Kidney epithelial cell (primary cell): Measurements from ENCODE around the gene LCOR. TPM values are rescaled to one million over a fixed set of nuclear protein-coding genes. Genes with fewer than 3 reads are reported as not detected.

Source experiments
- DNase-seq: peaks from one replicate; pipeline ENCODE4 v3.0.0-alpha.2; 2010; ENCODE audit warnings: low read depth
- H3K27me3 ChIP-seq: 2 replicates; pipeline ENCODE4 v1.6.0; 2011; ENCODE audit warnings: low read length; ENCODE audit not compliant: control insufficient read depth, insufficient read depth
- H3K36me3 ChIP-seq: 2 replicates; pipeline ENCODE4 v1.5.1; 2011; ENCODE audit warnings: low read length; ENCODE audit not compliant: control insufficient read depth, insufficient read depth
- H3K4me3 ChIP-seq: 2 replicates; pipeline ENCODE4 v1.5.1; 2011; ENCODE audit warnings: low read depth, mild to moderate bottlenecking, control low read depth, low read length
- total RNA-seq: library from RNA; depleted of rRNA; stranded (reverse); fragments of >200 nt; gene quantifications from 2 replicates; pipeline ENCODE4 v1.2.3, GENCODE V29; 2015
- TF ChIP-seq, protein P1 (sequence below): IDR thresholded peaks from 2 replicates; pipeline ENCODE4 v1.5.1; 2011; ENCODE audit warnings: mild to moderate bottlenecking, moderate library complexity, low read length, control low read depth, inconsistent platforms; ENCODE audit not compliant: insufficient read depth, poor library complexity, severe bottlenecking

The LCOR gene
- total RNA-seq, 1 donor from 2014 or later: 29.8 TPM

DNA sequence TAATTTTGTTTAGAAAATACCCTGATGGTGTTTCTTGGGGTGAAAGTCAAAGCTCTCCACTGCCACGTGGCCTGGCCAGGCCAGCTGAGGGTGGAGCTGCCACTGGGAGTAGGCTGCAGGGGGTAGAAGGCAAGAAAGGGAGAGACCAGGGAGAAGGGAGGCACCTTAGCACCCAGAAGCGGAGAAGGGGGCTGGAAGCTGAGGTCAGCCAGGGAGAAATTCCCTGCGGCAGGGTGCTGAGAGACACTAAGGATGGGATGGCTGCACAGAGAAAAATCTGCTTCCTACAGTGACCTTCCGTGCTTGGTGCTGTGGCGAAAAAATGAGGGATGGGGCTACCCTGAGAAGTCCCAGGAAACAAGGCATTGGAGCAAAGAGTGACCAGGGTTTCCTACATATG is 210.0 kb downstream of the LCOR start:
- DNase-seq: no peak
- H3K27me3 ChIP-seq: peaks cover 12% of the 10 kb centered on the region
- TF ChIP-seq, protein P1, sequence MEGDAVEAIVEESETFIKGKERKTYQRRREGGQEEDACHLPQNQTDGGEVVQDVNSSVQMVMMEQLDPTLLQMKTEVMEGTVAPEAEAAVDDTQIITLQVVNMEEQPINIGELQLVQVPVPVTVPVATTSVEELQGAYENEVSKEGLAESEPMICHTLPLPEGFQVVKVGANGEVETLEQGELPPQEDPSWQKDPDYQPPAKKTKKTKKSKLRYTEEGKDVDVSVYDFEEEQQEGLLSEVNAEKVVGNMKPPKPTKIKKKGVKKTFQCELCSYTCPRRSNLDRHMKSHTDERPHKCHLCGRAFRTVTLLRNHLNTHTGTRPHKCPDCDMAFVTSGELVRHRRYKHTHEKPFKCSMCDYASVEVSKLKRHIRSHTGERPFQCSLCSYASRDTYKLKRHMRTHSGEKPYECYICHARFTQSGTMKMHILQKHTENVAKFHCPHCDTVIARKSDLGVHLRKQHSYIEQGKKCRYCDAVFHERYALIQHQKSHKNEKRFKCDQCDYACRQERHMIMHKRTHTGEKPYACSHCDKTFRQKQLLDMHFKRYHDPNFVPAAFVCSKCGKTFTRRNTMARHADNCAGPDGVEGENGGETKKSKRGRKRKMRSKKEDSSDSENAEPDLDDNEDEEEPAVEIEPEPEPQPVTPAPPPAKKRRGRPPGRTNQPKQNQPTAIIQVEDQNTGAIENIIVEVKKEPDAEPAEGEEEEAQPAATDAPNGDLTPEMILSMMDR: no peak

DNA sequence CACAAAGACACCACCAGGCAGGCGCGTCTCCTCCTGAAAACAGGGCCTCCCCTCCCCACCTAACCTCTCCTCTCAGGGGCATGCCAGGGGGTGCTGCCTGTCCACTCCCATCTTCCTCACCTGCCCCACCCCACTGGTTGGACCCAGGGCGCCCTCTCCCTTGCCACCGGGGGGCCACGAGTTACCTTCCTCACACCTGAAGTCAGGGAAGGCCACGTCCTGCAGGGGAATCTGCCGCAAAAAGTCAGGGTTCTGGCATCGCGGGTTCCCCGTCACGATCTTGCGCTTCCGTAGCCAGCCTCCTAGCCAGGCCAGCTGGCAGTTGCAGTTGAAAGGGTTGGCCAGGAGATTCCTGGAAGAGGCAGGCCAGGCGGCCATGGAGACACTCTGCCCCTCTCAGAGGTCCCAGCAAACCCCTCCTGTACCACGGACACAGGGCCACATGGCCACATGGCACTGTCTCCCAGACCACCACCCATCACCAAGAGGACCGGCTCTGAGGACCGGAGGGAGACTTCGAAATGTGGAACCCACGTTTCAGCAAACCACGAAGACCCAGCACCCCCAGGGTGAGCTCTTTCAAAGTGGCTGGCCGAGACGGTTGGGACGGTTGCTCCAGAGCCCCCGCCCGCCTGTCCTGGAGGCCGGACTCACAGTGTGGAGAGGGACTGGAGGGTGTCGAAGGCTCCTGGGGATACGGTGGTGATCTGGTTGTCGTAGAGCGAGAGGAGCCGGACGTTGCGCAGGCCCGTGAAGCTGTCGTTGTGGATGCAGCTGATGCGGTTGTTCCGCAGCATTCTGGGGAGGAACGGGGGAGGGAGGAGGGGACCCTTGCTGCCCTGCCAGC is 210.8 kb downstream of the LCOR start:
- no peak overlapping the region for H3K4me3 ChIP-seq
- no peaks in the 10 kb centered on the region for H3K36me3 ChIP-seq
- TF ChIP-seq, protein P1: no peak

More for the DNA sequence above, 210.0 kb downstream of the LCOR start:
- Histone ChIP-seq H3K4me3 (no peak overlapping the region), H3K36me3 (no peaks in the 10 kb centered on the region)

DNA sequence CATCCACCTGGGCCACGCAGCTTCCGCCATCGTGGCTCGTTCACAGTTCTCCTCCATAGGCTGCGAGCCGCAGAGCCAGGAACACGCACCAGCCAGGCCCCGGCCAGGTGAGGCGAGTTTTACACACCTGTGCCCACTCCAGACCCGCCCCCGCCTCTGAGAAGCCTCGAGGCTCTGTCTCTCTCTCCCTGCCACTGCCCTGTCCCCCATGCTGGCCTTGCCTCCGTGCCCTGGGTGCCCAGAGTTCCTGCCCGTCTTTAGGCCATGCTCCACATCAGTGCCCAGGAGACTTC is 211.4 kb downstream of the LCOR start:
- Histone ChIP-seq H3K27me3 (peaks cover 8% of the 10 kb centered on the region), H3K36me3 (no peaks in the 10 kb centered on the region), H3K4me3 (no peak overlapping the region)
- no peak for DNase-seq
- TF ChIP-seq, protein P1: no peak

More for the DNA sequence above, 210.8 kb downstream of the LCOR start:
- DNase-seq: no peak
- H3K27me3 ChIP-seq: peaks cover 11% of the 10 kb centered on the region

Other genes starting within 250 kb of the LCOR start
- 77.6 and 78.5 TPM in 2 replicates for gene TM9SF3, start 245.3 kb upstream of the LCOR start, total RNA-seq
- 8.9 and 10.5 TPM in 2 replicates for gene PIK3AP1, start 111.8 kb upstream of the LCOR start, total RNA-seq